NCI-H2171 (cell line): ENCODE measurements around the gene CENPS.
"Not testable (repeated sequence)": the region's sequence is repeated elsewhere in the genome, so short reads cannot be mapped to it uniquely, and the experiment has no call there.

Experiments
- DNase-seq: peaks from one replicate; lab custom pipeline; 2025; lab: John Stamatoyannopoulos, UW

The CENPS gene

GRCh38 chr1:10430216-10431069 is at the start of gene CENPS:
Gene CENPS (plus strand): TSS chr1:10430433. CDS start chr1:10430518, 85 bp downstream.
- peak; percentile 74 for DNase-seq

GRCh38 chr1:10380594-10381275 is 49.5 kb upstream of the CENPS start:
- no peak for DNase-seq

- no peak for DNase-seq
Measured at GRCh38 chr1:10383630-10384029, 46.6 kb upstream of the CENPS start.

GRCh38 chr1:10384219-10384618 is 46.0 kb upstream of the CENPS start:
- DNase-seq = no peak

GRCh38 chr1:10386761-10387676 is 43.2 kb upstream of the CENPS start:
- no peak for DNase-seq

- DNase-seq = peak; percentile 7
Measured at GRCh38 chr1:10387677-10388386, 42.4 kb upstream of the CENPS start.

GRCh38 chr1:10388387-10388715 is 41.9 kb upstream of the CENPS start:
- no peak for DNase-seq

- no peak for DNase-seq
Measured at GRCh38 chr1:10389271-10389973, 40.8 kb upstream of the CENPS start.

GRCh38 chr1:10396870-10397269 is 33.4 kb upstream of the CENPS start:
- DNase-seq = no peak

GRCh38 chr1:10398278-10398733 is 31.9 kb upstream of the CENPS start:
- peak; percentile 73 for DNase-seq

GRCh38 chr1:10398734-10399443 is 31.3 kb upstream of the CENPS start, which contains the start of gene PGD:
Gene PGD (plus strand): TSS chr1:10399064. CDS start chr1:10399118, 54 bp downstream.
- DNase-seq = peak; percentile 97

GRCh38 chr1:10399444-10399941 is 30.7 kb upstream of the CENPS start:
- no peak for DNase-seq

GRCh38 chr1:10400013-10400412 is 30.2 kb upstream of the CENPS start:
- no peak for DNase-seq

- no peak for DNase-seq
Measured at GRCh38 chr1:10401281-10401680, 29.0 kb upstream of the CENPS start.

- DNase-seq = no peak
Measured at GRCh38 chr1:10402729-10403274, 27.4 kb upstream of the CENPS start.

- no peak for DNase-seq
Measured at GRCh38 chr1:10407201-10407600, 23.0 kb upstream of the CENPS start.

- no peak for DNase-seq
Measured at GRCh38 chr1:10415211-10415930, 14.9 kb upstream of the CENPS start.

GRCh38 chr1:10415967-10416366 is 14.3 kb upstream of the CENPS start:
- not testable (repeated sequence) for DNase-seq

GRCh38 chr1:10418741-10419140 is 11.5 kb upstream of the CENPS start:
- DNase-seq = not testable (repeated sequence)
